HEK293 (cell line): ENCODE measurements around the gene UST.

Source experiments
- CTCF ChIA-PET: fragments of 350-600 bp; formaldehyde crosslinking; extraction: SDS; loops from one replicate; lab custom pipeline; 2021; ENCODE audit warnings: antibody characterized with exemption; lab: Yijun Ruan, JAX
- POLR2A ChIA-PET: fragments of 300-600 bp; formaldehyde crosslinking; extraction: SDS; loops from one replicate; lab custom pipeline; 2020; ENCODE audit warnings: antibody characterized with exemption, inconsistent platforms; lab: Yijun Ruan, JAX
- H3K27ac ChIP-seq: fragments of 200-500 bp; sonication (Bioruptor generic); 2 replicates; pipeline ENCODE4 v1.5.1; 2014; ENCODE audit warnings: low read depth, low read length, control low read depth, inconsistent platforms; ENCODE audit errors: extremely low read depth
- H3K36me3 ChIP-seq, 2 experiments: fragments of 200-500 bp in 1 of 2; sonication (Bioruptor generic) in 1 of 2; 1 replicate in 1 of 2; 2 replicates in 1 of 2; pipeline ENCODE4 v1.5.1; 2014 to 2017; ENCODE audit warnings: inconsistent platforms in 2 of 2, low read length in 2 of 2; ENCODE audit not compliant: control insufficient read depth in 2 of 2, insufficient read depth in 1 of 2
- H3K4me1 ChIP-seq: fragments of 200-500 bp; sonication (Bioruptor generic); 2 replicates; pipeline ENCODE4 v1.5.1; 2014; ENCODE audit warnings: mild to moderate bottlenecking, low read length, inconsistent platforms; ENCODE audit not compliant: control insufficient read depth, insufficient read depth
- H3K4me3 ChIP-seq: 2 replicates; pipeline ENCODE4 v1.5.1; 2011; ENCODE audit warnings: low read depth, mild to moderate bottlenecking, control low read depth, low read length, moderate library complexity
- H3K9me3 ChIP-seq: fragments of 200-500 bp; sonication (Bioruptor generic); 2 replicates; pipeline ENCODE4 v1.5.1; 2014; ENCODE audit warnings: low read depth, low read length, inconsistent platforms; ENCODE audit not compliant: control insufficient read depth, insufficient read depth
- IKZF3 ChIP-seq: fragments of 450-650 bp; IDR thresholded peaks from 2 replicates; pipeline ENCODE4 v1.5.0; 2018; ENCODE audit warnings: missing biosample characterization, mild to moderate bottlenecking, missing genetic modification characterization, moderate library complexity
- KLF1 ChIP-seq: fragments of 450-650 bp; formaldehyde crosslinking; IDR thresholded peaks from 2 replicates; pipeline ENCODE4 v1.5.1; 2016; ENCODE audit warnings: missing biosample characterization, missing genetic modification characterization
- KLF10 ChIP-seq: fragments of 450-650 bp; IDR thresholded peaks from 2 replicates; pipeline ENCODE4 v1.5.1; 2018; ENCODE audit warnings: missing biosample characterization, mild to moderate bottlenecking, missing genetic modification characterization
- KLF8 ChIP-seq: fragments of 450-650 bp; formaldehyde crosslinking; IDR thresholded peaks from 2 replicates; pipeline ENCODE4 v1.5.1; 2016; ENCODE audit warnings: missing biosample characterization, missing genetic modification characterization
- REPIN1 ChIP-seq: fragments of 450-650 bp; formaldehyde crosslinking; IDR thresholded peaks from 2 replicates; pipeline ENCODE4 v1.5.1; 2017; ENCODE audit warnings: missing biosample characterization, missing genetic modification characterization, low read depth
- ZBTB8A ChIP-seq: fragments of 450-650 bp; formaldehyde crosslinking; IDR thresholded peaks from 2 replicates; pipeline ENCODE4 v1.5.1; 2016; ENCODE audit warnings: missing biosample characterization, missing genetic modification characterization
- ZNF2 ChIP-seq: fragments of 450-650 bp; formaldehyde crosslinking; IDR thresholded peaks from 2 replicates; pipeline ENCODE4 v1.5.1; 2016; ENCODE audit warnings: missing biosample characterization, missing genetic modification characterization
- ZNF335 ChIP-seq: fragments of 450-650 bp; formaldehyde crosslinking; conservative IDR thresholded peaks from 2 replicates; pipeline ENCODE4 v1.5.1; 2016; ENCODE audit warnings: missing biosample characterization, missing genetic modification characterization
- ZNF394 ChIP-seq: fragments of 450-650 bp; formaldehyde crosslinking; IDR thresholded peaks from 2 replicates; pipeline ENCODE4 v1.5.1; 2016; ENCODE audit warnings: missing biosample characterization, missing genetic modification characterization, mild to moderate bottlenecking, moderate library complexity, borderline replicate concordance
- ZNF654 ChIP-seq: fragments of 450-650 bp; formaldehyde crosslinking; IDR thresholded peaks from 2 replicates; pipeline ENCODE4 v1.5.1; 2016; ENCODE audit warnings: low read depth, missing biosample characterization, missing genetic modification characterization
- ZNF658 ChIP-seq: fragments of 450-650 bp; formaldehyde crosslinking; IDR thresholded peaks from 2 replicates; pipeline ENCODE4; 2016; ENCODE audit warnings: missing biosample characterization, missing genetic modification characterization
- TF ChIP-seq, protein P1 (sequence below): fragments of 450-650 bp; formaldehyde crosslinking; IDR thresholded peaks from 2 replicates; pipeline ENCODE4 v1.5.1; 2016; ENCODE audit warnings: missing biosample characterization, missing genetic modification characterization
- TF ChIP-seq, protein P2 (sequence below): fragments of 450-650 bp; formaldehyde crosslinking; IDR thresholded peaks from 2 replicates; pipeline ENCODE4 v1.5.1; 2016; ENCODE audit warnings: missing biosample characterization, missing genetic modification characterization
- TF ChIP-seq, protein P3 (sequence below): fragments of 450-650 bp; formaldehyde crosslinking; IDR thresholded peaks from 2 replicates; pipeline ENCODE4 v1.5.1; 2017; ENCODE audit warnings: missing biosample characterization, missing genetic modification characterization
- TF ChIP-seq, protein P4 (sequence below): fragments of 450-650 bp; formaldehyde crosslinking; IDR thresholded peaks from 2 replicates; pipeline ENCODE4 v1.5.1; 2016; ENCODE audit warnings: missing biosample characterization, missing genetic modification characterization
- TF ChIP-seq, protein P5 (sequence below): fragments of 450-650 bp; formaldehyde crosslinking; IDR thresholded peaks from 2 replicates; pipeline ENCODE4 v1.5.1; 2017; ENCODE audit warnings: missing biosample characterization, missing genetic modification characterization
- TF ChIP-seq, protein P6 (sequence below): fragments of 450-650 bp; formaldehyde crosslinking; IDR thresholded peaks from 2 replicates; pipeline ENCODE4 v1.5.1; 2017; ENCODE audit warnings: missing biosample characterization, missing genetic modification characterization

Gene UST

DNA sequence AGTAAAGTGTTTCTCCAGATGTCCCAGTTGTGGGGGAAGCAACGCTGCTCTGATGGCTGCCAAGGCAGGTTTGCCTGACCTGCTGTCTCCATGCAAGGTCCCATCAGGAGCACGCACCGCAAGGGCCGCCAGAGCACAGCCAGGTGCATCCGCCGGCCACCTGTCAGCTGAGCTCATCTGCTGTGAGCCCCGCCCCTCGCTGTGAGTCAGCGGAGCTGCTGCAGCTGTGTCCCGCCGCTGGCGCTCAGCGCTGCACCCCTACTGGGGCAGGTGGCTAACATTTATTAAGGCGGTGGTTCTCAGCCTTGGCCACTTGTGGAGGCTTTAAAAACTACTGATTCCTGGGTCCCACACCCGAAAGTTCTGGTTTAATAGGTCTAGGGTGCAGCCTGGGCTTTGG, 225.7 kb downstream of the UST start (continued):
- peak; percentile 33; the same call in 1 of the 2 replicates for TF ChIP-seq KLF8 (tag by site-specific recombination)
- TF ChIP-seq, protein P1, sequence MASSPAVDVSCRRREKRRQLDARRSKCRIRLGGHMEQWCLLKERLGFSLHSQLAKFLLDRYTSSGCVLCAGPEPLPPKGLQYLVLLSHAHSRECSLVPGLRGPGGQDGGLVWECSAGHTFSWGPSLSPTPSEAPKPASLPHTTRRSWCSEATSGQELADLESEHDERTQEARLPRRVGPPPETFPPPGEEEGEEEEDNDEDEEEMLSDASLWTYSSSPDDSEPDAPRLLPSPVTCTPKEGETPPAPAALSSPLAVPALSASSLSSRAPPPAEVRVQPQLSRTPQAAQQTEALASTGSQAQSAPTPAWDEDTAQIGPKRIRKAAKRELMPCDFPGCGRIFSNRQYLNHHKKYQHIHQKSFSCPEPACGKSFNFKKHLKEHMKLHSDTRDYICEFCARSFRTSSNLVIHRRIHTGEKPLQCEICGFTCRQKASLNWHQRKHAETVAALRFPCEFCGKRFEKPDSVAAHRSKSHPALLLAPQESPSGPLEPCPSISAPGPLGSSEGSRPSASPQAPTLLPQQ: peak; percentile 79
- TF ChIP-seq ZNF394: 0 out of 2 replicates have a peak, but pooled peaks have one; percentile 12
- TF ChIP-seq, protein P2, sequence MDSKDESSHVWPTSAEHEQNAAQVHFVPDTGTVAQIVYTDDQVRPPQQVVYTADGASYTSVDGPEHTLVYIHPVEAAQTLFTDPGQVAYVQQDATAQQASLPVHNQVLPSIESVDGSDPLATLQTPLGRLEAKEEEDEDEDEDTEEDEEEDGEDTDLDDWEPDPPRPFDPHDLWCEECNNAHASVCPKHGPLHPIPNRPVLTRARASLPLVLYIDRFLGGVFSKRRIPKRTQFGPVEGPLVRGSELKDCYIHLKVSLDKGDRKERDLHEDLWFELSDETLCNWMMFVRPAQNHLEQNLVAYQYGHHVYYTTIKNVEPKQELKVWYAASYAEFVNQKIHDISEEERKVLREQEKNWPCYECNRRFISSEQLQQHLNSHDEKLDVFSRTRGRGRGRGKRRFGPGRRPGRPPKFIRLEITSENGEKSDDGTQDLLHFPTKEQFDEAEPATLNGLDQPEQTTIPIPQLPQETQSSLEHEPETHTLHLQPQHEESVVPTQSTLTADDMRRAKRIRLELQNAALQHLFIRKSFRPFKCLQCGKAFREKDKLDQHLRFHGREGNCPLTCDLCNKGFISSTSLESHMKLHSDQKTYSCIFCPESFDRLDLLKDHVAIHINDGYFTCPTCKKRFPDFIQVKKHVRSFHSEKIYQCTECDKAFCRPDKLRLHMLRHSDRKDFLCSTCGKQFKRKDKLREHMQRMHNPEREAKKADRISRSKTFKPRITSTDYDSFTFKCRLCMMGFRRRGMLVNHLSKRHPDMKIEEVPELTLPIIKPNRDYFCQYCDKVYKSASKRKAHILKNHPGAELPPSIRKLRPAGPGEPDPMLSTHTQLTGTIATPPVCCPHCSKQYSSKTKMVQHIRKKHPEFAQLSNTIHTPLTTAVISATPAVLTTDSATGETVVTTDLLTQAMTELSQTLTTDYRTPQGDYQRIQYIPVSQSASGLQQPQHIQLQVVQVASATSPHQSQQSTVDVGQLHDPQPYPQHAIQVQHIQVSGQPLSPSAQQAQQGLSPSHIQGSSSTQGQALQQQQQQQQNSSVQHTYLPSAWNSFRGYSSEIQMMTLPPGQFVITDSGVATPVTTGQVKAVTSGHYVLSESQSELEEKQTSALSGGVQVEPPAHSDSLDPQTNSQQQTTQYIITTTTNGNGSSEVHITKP (tag by site-specific recombination): peak; percentile 37
- TF ChIP-seq KLF1 (tag by site-specific recombination): peak; percentile 77
- peak; percentile 46; the same call in 1 of the 2 replicates for TF ChIP-seq ZNF2

DNA sequence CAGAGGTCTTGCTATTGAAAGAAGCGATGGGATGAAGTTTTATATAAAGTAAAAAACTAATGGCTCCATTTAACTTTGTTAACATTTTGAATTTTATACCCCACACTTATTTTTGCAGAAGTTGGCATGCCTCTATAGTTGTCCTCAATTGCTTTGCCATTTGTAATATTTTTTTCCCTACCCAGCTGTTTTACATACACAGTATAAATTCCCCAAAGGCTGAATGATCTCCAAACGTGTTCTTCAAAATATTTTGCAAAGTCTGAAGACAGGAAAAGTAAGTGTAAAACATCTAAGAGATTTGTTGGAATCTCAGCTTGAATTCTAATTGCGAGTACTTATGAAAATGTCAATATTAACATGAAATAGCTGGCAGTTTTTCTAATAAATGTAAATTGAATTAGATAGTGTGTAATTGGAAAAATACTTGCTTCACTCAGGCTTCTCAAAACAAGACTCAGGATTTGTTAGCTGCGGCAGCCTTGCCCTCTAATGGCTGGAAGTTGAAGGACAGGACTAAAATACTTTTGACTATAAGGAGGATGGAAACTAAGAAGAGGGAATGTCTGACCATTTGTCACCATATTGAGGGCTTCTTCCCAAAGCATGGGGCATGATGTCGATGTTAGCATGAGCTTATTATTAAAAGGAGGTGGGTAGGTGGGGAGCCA, 226.8 kb downstream of the UST start:
- no peaks in the 10 kb centered on the region for H3K9me3 ChIP-seq
- no peaks in the 10 kb centered on the region for H3K36me3 ChIP-seq
- no peak overlapping the region for H3K27ac ChIP-seq
- no peak for TF ChIP-seq ZNF658 (tag by site-specific recombination)
- TF ChIP-seq, protein P3, sequence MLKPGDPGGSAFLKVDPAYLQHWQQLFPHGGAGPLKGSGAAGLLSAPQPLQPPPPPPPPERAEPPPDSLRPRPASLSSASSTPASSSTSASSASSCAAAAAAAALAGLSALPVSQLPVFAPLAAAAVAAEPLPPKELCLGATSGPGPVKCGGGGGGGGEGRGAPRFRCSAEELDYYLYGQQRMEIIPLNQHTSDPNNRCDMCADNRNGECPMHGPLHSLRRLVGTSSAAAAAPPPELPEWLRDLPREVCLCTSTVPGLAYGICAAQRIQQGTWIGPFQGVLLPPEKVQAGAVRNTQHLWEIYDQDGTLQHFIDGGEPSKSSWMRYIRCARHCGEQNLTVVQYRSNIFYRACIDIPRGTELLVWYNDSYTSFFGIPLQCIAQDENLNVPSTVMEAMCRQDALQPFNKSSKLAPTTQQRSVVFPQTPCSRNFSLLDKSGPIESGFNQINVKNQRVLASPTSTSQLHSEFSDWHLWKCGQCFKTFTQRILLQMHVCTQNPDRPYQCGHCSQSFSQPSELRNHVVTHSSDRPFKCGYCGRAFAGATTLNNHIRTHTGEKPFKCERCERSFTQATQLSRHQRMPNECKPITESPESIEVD (tag by site-specific recombination): 0 out of 2 replicates have a peak, but pooled peaks have one; percentile 10
- no peak for TF ChIP-seq ZBTB8A
- TF ChIP-seq ZNF654 (tag by site-specific recombination): peak; percentile 40
- TF ChIP-seq, all 188 proteins: peak for 2
- CTCF ChIA-PET: interaction anchor here (0.7 to 3.0 kb wide), 13 partner anchors 9 to 416 kb away, joined by 3 to 17 read pairs (median 3); no protein-coding TSS in a partner anchor
- POLR2A ChIA-PET: no interaction called here
- Histone ChIP-seq H3K4me3 (no peak overlapping the region), H3K4me1 (peaks cover 12% of the 10 kb centered on the region)

DNA sequence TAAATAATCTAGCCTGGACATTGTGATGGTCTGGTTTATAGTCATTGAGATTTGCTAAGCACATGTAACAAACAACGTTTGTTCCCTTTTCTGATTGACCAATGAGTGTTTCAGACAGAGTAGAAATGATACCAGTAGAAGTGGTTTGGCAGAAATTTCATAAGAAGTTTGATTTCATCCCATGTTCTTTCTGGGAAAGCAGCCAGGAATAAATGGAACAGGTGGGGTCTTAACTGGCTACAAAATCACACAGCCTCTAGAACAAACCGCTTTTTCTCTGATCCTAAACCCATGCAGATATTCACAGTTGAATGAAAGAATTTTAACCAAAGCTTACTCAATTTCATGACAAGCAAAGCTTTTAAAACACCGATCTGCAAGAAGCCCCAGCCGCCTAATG, 227.5 kb downstream of the UST start:
- no peak overlapping the region for H3K4me3 ChIP-seq
- ChIA-PET CTCF (interaction anchor here (0.6 to 3.0 kb wide), 11 partner anchors 8 to 401 kb away, joined by 3 to 17 read pairs (median 3); no protein-coding TSS in a partner anchor), POLR2A (no interaction called here)
- H3K27ac ChIP-seq: no peak overlapping the region
- H3K9me3 ChIP-seq: no peaks in the 10 kb centered on the region
- TF ChIP-seq REPIN1 (tag by site-specific recombination) (no peak), ZNF335 (tag by site-specific recombination) (no peak), IKZF3 (no peak), KLF10 (tag by site-specific recombination) (no peak)
- TF ChIP-seq, protein P4, sequence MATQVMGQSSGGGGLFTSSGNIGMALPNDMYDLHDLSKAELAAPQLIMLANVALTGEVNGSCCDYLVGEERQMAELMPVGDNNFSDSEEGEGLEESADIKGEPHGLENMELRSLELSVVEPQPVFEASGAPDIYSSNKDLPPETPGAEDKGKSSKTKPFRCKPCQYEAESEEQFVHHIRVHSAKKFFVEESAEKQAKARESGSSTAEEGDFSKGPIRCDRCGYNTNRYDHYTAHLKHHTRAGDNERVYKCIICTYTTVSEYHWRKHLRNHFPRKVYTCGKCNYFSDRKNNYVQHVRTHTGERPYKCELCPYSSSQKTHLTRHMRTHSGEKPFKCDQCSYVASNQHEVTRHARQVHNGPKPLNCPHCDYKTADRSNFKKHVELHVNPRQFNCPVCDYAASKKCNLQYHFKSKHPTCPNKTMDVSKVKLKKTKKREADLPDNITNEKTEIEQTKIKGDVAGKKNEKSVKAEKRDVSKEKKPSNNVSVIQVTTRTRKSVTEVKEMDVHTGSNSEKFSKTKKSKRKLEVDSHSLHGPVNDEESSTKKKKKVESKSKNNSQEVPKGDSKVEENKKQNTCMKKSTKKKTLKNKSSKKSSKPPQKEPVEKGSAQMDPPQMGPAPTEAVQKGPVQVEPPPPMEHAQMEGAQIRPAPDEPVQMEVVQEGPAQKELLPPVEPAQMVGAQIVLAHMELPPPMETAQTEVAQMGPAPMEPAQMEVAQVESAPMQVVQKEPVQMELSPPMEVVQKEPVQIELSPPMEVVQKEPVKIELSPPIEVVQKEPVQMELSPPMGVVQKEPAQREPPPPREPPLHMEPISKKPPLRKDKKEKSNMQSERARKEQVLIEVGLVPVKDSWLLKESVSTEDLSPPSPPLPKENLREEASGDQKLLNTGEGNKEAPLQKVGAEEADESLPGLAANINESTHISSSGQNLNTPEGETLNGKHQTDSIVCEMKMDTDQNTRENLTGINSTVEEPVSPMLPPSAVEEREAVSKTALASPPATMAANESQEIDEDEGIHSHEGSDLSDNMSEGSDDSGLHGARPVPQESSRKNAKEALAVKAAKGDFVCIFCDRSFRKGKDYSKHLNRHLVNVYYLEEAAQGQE (tag by site-specific recombination): no peak
- TF ChIP-seq, protein P5, sequence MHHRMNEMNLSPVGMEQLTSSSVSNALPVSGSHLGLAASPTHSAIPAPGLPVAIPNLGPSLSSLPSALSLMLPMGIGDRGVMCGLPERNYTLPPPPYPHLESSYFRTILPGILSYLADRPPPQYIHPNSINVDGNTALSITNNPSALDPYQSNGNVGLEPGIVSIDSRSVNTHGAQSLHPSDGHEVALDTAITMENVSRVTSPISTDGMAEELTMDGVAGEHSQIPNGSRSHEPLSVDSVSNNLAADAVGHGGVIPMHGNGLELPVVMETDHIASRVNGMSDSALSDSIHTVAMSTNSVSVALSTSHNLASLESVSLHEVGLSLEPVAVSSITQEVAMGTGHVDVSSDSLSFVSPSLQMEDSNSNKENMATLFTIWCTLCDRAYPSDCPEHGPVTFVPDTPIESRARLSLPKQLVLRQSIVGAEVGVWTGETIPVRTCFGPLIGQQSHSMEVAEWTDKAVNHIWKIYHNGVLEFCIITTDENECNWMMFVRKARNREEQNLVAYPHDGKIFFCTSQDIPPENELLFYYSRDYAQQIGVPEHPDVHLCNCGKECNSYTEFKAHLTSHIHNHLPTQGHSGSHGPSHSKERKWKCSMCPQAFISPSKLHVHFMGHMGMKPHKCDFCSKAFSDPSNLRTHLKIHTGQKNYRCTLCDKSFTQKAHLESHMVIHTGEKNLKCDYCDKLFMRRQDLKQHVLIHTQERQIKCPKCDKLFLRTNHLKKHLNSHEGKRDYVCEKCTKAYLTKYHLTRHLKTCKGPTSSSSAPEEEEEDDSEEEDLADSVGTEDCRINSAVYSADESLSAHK: no peak
- TF ChIP-seq, protein P6, sequence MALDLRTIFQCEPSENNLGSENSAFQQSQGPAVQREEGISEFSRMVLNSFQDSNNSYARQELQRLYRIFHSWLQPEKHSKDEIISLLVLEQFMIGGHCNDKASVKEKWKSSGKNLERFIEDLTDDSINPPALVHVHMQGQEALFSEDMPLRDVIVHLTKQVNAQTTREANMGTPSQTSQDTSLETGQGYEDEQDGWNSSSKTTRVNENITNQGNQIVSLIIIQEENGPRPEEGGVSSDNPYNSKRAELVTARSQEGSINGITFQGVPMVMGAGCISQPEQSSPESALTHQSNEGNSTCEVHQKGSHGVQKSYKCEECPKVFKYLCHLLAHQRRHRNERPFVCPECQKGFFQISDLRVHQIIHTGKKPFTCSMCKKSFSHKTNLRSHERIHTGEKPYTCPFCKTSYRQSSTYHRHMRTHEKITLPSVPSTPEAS (tag by site-specific recombination): no peak
- no peaks in the 10 kb centered on the region for H3K36me3 ChIP-seq
- peaks cover 10% of the 10 kb centered on the region for H3K4me1 ChIP-seq
